22Rv1 (cell line): ENCODE data around the gene PLXND1.

Experiments
- H3K27ac ChIP-seq: fragments of 450-650 bp; 2 replicates; pipeline ENCODE4 v1.5.1; 2017
- ZFX ChIP-seq: fragments of 450-650 bp; IDR thresholded peaks from 2 replicates; pipeline ENCODE4 v1.6.1; 2017; ENCODE audit warnings: antibody characterized with exemption, borderline replicate concordance
- TF ChIP-seq, protein P1 (sequence below): fragments of 450-650 bp; IDR thresholded peaks from 2 replicates; pipeline ENCODE4 v1.5.1; 2017; ENCODE audit warnings: mild to moderate bottlenecking

The PLXND1 gene

DNA sequence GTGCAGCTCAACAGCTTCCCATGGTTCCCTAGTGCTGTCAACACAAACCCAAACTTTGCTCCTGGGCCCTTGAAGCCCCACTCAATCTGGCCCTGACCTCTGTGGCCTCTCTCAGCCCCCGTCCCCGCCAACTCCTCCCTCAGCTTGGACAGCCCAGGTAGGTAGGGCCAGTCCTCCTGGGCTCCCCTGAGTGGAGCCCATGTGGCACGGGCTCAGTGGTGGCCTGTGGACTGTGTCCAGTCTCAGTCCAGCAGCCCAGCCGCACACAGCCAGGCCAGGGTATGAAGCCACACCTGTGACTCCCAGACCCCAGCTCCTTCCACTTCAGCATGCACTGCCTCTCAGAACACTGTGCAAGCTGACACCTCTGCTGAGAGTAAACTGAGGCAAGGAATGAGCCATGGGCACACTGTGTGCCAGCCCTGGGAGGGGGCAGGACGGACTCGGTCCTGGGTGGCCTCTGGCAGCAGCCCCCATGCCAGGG, 11.5 kb downstream of the PLXND1 start:
- TF ChIP-seq ZFX: no peak
- TF ChIP-seq, protein P1, sequence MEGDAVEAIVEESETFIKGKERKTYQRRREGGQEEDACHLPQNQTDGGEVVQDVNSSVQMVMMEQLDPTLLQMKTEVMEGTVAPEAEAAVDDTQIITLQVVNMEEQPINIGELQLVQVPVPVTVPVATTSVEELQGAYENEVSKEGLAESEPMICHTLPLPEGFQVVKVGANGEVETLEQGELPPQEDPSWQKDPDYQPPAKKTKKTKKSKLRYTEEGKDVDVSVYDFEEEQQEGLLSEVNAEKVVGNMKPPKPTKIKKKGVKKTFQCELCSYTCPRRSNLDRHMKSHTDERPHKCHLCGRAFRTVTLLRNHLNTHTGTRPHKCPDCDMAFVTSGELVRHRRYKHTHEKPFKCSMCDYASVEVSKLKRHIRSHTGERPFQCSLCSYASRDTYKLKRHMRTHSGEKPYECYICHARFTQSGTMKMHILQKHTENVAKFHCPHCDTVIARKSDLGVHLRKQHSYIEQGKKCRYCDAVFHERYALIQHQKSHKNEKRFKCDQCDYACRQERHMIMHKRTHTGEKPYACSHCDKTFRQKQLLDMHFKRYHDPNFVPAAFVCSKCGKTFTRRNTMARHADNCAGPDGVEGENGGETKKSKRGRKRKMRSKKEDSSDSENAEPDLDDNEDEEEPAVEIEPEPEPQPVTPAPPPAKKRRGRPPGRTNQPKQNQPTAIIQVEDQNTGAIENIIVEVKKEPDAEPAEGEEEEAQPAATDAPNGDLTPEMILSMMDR: no peak
- H3K27ac ChIP-seq: no peak overlapping the region

DNA sequence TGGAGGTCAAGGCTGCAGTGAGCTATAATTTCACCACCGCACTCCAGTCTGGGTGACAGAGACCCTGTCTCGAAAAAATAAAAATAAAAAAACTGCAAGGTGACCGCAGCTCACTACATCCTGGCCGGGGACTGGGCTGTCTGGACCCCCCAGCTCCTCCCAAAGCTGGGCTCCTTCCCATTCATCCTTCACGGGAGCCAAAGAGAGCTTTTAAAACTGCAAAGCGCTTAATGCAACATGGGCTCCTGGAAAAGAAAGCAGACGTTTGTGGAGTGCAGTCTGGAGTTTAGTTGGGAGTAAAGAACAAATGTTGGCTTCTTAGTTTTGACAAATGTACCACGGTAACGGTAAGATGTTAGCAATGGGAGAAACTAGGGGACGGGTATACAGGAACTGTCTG, 12.1 kb downstream of the PLXND1 start:
- no peak overlapping the region for H3K27ac ChIP-seq

DNA sequence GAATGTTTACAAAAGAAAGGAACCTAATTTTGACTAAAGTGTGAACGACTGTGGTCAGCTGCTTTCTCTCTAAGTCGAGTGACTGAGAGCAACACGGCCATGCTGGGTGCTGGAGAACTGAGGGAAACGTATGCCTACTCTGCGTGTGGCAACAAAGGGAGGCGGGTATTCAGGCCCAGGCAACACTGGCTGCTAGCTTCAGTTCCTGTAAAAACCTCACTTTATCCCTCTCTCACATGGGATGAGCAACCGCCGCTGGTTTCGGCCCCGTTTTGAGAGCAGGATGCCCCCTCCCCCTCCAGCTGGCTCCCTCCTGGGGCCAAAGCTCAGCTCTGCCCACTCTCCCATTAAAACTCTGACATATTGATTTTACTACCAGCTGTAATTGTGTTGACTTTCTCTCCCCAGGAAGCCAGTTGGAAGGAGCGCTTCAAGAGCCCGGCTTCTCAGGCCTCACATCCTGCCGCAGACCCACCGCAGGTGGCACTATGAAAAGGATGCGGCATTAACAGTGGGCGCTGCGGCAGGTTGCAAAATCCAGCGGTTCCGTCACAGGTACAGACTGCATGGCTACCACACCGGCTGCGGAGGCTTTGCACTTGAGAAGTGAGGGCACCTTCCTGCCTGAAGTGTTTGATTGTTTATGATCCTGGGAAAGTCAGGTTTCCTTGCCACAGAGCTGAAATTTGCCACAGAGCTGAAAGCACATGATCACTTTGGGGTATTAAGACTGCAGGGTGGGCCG, 12.7 kb downstream of the PLXND1 start:
- H3K27ac ChIP-seq: no peak overlapping the region
- TF ChIP-seq, protein P1: no peak
- no peak for TF ChIP-seq ZFX

More for the DNA sequence above, 12.1 kb downstream of the PLXND1 start:
- TF ChIP-seq ZFX: no peak
- TF ChIP-seq, protein P1: no peak

DNA sequence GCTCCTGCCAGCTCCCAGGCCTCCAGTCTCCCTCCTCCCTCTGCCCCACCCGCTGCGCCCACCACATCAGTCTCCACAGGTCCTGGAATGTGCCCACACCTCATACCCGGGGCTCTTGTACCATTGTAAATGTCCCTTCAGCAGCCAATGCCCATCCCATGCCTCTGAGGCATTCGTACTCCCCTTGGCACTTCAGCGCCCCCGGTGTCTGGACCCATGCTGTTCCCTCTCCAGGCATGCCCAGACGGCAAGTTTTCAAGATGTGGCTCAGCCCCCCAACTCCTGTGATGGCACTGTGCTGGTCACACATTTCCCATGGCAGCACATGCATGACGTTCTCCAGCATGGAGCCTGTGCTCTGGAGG, 13.3 kb downstream of the PLXND1 start:
- no peak overlapping the region for H3K27ac ChIP-seq
- TF ChIP-seq ZFX: no peak
- TF ChIP-seq, protein P1: peak; percentile 15; the same call in 1 of the 2 replicates

- TF ChIP-seq ZFX: no peak
- TF ChIP-seq, protein P1: no peak
These were observed 13.9 kb downstream of the PLXND1 start for GRCh38 chr3:129592381-129593131.

GRCh38 chr3:129591932-129592331, 14.5 kb downstream of the PLXND1 start:
- no peak overlapping the region for H3K27ac ChIP-seq
- TF ChIP-seq ZFX: no peak
- TF ChIP-seq, protein P1: no peak

More at GRCh38 chr3:129592381-129593131, 13.9 kb downstream of the PLXND1 start:
- H3K27ac ChIP-seq: no peak overlapping the region

DNA sequence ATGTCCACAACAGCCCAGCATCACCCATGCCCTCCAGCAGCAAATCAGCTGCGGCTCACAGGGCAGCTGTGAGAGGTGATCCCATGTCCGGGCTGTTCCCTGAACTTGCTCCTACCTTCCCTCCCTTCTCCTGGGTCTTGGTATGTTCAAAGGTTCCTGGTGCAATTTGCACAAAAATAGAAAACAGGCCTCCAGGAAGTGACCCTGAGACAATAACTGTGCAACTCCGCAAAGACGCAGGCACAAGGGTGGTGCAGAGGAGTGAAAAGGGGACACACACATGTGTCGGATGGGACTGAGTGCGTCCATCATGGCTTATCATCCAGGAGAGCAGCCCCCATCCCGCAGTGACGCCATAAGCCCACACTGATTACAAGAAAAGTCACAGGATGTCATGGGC, 16.3 kb downstream of the PLXND1 start:
- no peak overlapping the region for H3K27ac ChIP-seq
- TF ChIP-seq ZFX: no peak
- TF ChIP-seq, protein P1: no peak
